GM23338 (cell line): ENCODE data around the gene ZDHHC3. TPM values are rescaled to one million over a fixed set of nuclear protein-coding genes. Genes with fewer than 3 reads are reported as not detected.

Experiments
- ATAC-seq: fragments of 200-7000 bp; cut with Tn5 transposase; 3 replicates; pipeline ENCODE4 v1.9.1; 2020
- DNase-seq: peaks from one replicate; pipeline ENCODE4 v3.0.0-alpha.2; 2015; ENCODE audit warnings: low spot score
- H2AFZ ChIP-seq: fragments of 200-600 bp; sonication (generic); 2 replicates; pipeline ENCODE4 v1.8.0; 2016; ENCODE audit warnings: antibody characterized with exemption, mild to moderate bottlenecking, moderate library complexity
- H3F3A ChIP-seq: fragments of 200-600 bp; sonication (generic); replicated peaks from 2 replicates; pipeline ENCODE4 v1.8.0; 2017; ENCODE audit warnings: antibody characterized with exemption, mixed run types, low read depth
- H3K27ac ChIP-seq: fragments of 200-600 bp; sonication (generic); 2 replicates; pipeline ENCODE4 v1.6.1; 2016; ENCODE audit warnings: low read depth
- H3K27me3 ChIP-seq: fragments of 200-600 bp; sonication (generic); 2 replicates; pipeline ENCODE4 v1.8.0; 2016; ENCODE audit warnings: mild to moderate bottlenecking, mixed run types, moderate library complexity; ENCODE audit not compliant: insufficient read depth
- H3K36me3 ChIP-seq: fragments of 200-600 bp; sonication (generic); 2 replicates; pipeline ENCODE4 v1.8.0; 2016; ENCODE audit warnings: mild to moderate bottlenecking; ENCODE audit not compliant: insufficient read depth
- H3K4me1 ChIP-seq: fragments of 200-600 bp; sonication (generic); 2 replicates; pipeline ENCODE4 v1.8.0; 2016; ENCODE audit warnings: mild to moderate bottlenecking, moderate library complexity; ENCODE audit not compliant: insufficient read depth
- H3K4me2 ChIP-seq: fragments of 200-600 bp; sonication (generic); 2 replicates; pipeline ENCODE4 v1.7.1; 2017; ENCODE audit warnings: mixed run types
- H3K4me3 ChIP-seq: fragments of 200-600 bp; sonication (generic); 2 replicates; pipeline ENCODE4 v1.6.1; 2016; ENCODE audit warnings: mixed run types
- H3K79me2 ChIP-seq: fragments of 200-600 bp; sonication (generic); replicated peaks from 2 replicates; pipeline ENCODE4 v1.8.0; 2017; ENCODE audit warnings: mild to moderate bottlenecking; ENCODE audit not compliant: insufficient read depth
- H3K9me2 ChIP-seq: fragments of 200-600 bp; sonication (generic); 2 replicates; pipeline ENCODE4 v1.8.0; 2017; ENCODE audit not compliant: insufficient read depth
- H4K20me1 ChIP-seq: fragments of 200-600 bp; sonication (generic); replicated peaks from 2 replicates; pipeline ENCODE4 v1.8.0; 2017; ENCODE audit warnings: mild to moderate bottlenecking; ENCODE audit not compliant: insufficient read depth
- H3K27ac Mint-ChIP-seq: 2 replicates; pipeline ENCODE4 v1.8.0; 2020; ENCODE audit warnings: inconsistent platforms, mild to moderate bottlenecking, moderate library complexity, mixed read lengths
- H3K27me3 Mint-ChIP-seq: 3 replicates; pipeline ENCODE4 v1.8.0; 2022; ENCODE audit warnings: low read depth, mild to moderate bottlenecking, moderate library complexity, mixed read lengths, inconsistent platforms; ENCODE audit not compliant: insufficient read depth, poor library complexity
- H3K36me3 Mint-ChIP-seq: 3 replicates; pipeline ENCODE4 v1.8.0; 2021; ENCODE audit warnings: low read depth, mild to moderate bottlenecking, inconsistent platforms, moderate library complexity, mixed read lengths
- H3K4me1 Mint-ChIP-seq: 3 replicates; pipeline ENCODE4 v1.8.0; 2020; ENCODE audit warnings: mild to moderate bottlenecking, inconsistent platforms, mixed read lengths
- H3K4me3 Mint-ChIP-seq: 3 replicates; pipeline ENCODE4 v1.8.0; 2021; ENCODE audit warnings: moderate library complexity, mild to moderate bottlenecking, inconsistent platforms, mixed read lengths
- H3K9me3 Mint-ChIP-seq: 3 replicates; pipeline ENCODE4 v1.8.0; 2020; ENCODE audit warnings: moderate library complexity, mild to moderate bottlenecking, inconsistent platforms, mixed read lengths
- CREB1 ChIP-seq: fragments of 250-450 bp; sonication (Bioruptor Pico); IDR thresholded peaks from 2 replicates; pipeline ENCODE4 v1.5.0; 2020; ENCODE audit warnings: low read depth, mild to moderate bottlenecking, moderate library complexity
- EZH2 ChIP-seq: fragments of 200-600 bp; sonication (generic); IDR thresholded peaks from one replicate; pipeline ENCODE4 v1.8.0; 2017; ENCODE audit warnings: antibody characterized with exemption, mild to moderate bottlenecking, low read depth; ENCODE audit not compliant: unreplicated experiment
- EZH2phosphoT487 ChIP-seq: fragments of 200-600 bp; sonication (generic); IDR thresholded peaks from one replicate; pipeline ENCODE4 v1.8.1; 2018; ENCODE audit warnings: antibody characterized with exemption; ENCODE audit not compliant: unreplicated experiment
- JUNB ChIP-seq: IDR thresholded peaks from one replicate; pipeline ENCODE4 v1.6.1; 2016; ENCODE audit warnings: antibody characterized with exemption; ENCODE audit not compliant: unreplicated experiment
- NANOG ChIP-seq: IDR thresholded peaks from 2 replicates; pipeline ENCODE4 v1.6.1; 2016; ENCODE audit warnings: antibody characterized with exemption, borderline replicate concordance
- POLR2AphosphoS5 ChIP-seq: IDR thresholded peaks from 2 replicates; pipeline ENCODE4 v1.6.1; 2016; ENCODE audit warnings: antibody characterized with exemption, low read depth
- ZNF114 ChIP-seq: fragments of 250-450 bp; sonication (Bioruptor Pico); IDR thresholded peaks from 2 replicates; pipeline ENCODE4 v1.5.0; 2020; ENCODE audit warnings: mild to moderate bottlenecking, moderate library complexity
- ZNF331 ChIP-seq: fragments of 250-450 bp; sonication (Bioruptor Pico); IDR thresholded peaks from 2 replicates; pipeline ENCODE4 v1.5.0; 2020; ENCODE audit warnings: low read depth, mild to moderate bottlenecking, moderate library complexity
- polyA plus RNA-seq: library from polyadenylated mRNA; unstranded; fragments of >200 nt; fragmentation: Nextera tagmentation; extraction: Ambion mirVana; gene quantifications from 2 replicates; pipeline ENCODE4 v1.2.1, GENCODE V29; 2016
- total RNA-seq: library from RNA; depleted of rRNA; stranded (reverse); fragments of >200 nt; shearing (Covaris generic); gene quantifications from 2 replicates; pipeline ENCODE4 v1.2.3, GENCODE V29; 2014
- TF ChIP-seq, protein P1 (sequence below), 2 experiments: fragments of 200-600 bp in 1 of 2; sonication (generic) in 1 of 2; conservative IDR thresholded peaks; 2 replicates each; pipeline versions ENCODE4 v1.5.1 to v1.6.1; 2016 to 2017; ENCODE audit warnings: antibody characterized with exemption in 2 of 2, low read depth in 2 of 2, mild to moderate bottlenecking in 2 of 2, moderate library complexity in 1 of 2
- TF ChIP-seq, protein P2 (sequence below): fragments of 250-450 bp; sonication (Bioruptor Pico); IDR thresholded peaks from 2 replicates; pipeline ENCODE4 v1.5.0; 2020; ENCODE audit warnings: mild to moderate bottlenecking, moderate library complexity
- TF ChIP-seq, protein P3 (sequence below): IDR thresholded peaks from 2 replicates; pipeline ENCODE4 v1.6.1; 2016; ENCODE audit warnings: antibody characterized with exemption
- TF ChIP-seq, protein P4 (sequence below): IDR thresholded peaks from one replicate; pipeline ENCODE4 v1.6.1; 2018; ENCODE audit warnings: antibody characterized with exemption; ENCODE audit not compliant: unreplicated experiment

ZDHHC3 gene
- total and polyA plus RNA-seq, 2 experiments from 2014 or later, result 28.9 to 84.2 TPM

DNA sequence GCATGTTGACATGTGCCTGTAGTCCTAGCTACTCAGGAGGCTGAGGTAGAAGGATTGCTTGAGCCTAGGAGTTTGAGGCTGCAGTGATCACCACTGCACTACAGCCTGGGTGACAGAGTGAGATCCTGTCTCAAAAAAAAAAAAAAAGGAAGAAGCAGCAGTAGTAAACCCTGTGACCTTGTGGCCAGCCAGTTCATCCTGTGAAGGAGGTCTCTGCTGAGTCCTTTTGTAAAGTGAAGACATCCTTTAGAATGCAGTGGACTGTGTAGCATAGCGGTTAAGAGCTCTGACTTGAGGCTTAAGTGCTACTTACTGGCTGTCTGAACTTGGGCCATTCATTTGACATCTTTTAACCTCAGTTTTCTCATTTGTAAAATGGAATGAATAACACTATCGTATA lies 8.4 kb upstream of the ZDHHC3 start:
- Histone ChIP-seq H3K79me2 (peaks cover 95% of the 10 kb centered on the region), H3K27me3 (no peaks in the 10 kb centered on the region), H3K27ac (no peak overlapping the region), H3K4me1 (peaks cover 8% of the 10 kb centered on the region), H3K4me3 (no peak overlapping the region), H3K9me2 (peaks cover 4% of the 10 kb centered on the region; the same call in 1 of the 2 replicates), H4K20me1 (peaks cover 60% of the 10 kb centered on the region), H3K36me3 (no peaks in the 10 kb centered on the region; the same call in 1 of the 2 replicates), H3F3A (0 out of 2 replicates have a peak, but pooled peaks cover 1% of the 10 kb centered on the region), H3K4me2 (no peak overlapping the region), H2AFZ (no peak overlapping the region)
- H3K9me3 Mint-ChIP-seq, result peaks cover 24% of the 10 kb centered on the region
- no peak overlapping the region for H3K27ac Mint-ChIP-seq
- H3K27me3 Mint-ChIP-seq, result peaks cover 3% of the 10 kb centered on the region
- no peak for DNase-seq
- peaks cover 54% of the 10 kb centered on the region for H3K36me3 Mint-ChIP-seq
- TF ChIP-seq ZNF331 (CRISPR knock-in tag) (no peak), EZH2 (no peak), ZNF114 (CRISPR knock-in tag) (no peak), EZH2phosphoT487 (no peak), NANOG (no peak), POLR2AphosphoS5 (no peak), CREB1 (CRISPR knock-in tag) (no peak), JUNB (no peak)
- TF ChIP-seq, protein P1, sequence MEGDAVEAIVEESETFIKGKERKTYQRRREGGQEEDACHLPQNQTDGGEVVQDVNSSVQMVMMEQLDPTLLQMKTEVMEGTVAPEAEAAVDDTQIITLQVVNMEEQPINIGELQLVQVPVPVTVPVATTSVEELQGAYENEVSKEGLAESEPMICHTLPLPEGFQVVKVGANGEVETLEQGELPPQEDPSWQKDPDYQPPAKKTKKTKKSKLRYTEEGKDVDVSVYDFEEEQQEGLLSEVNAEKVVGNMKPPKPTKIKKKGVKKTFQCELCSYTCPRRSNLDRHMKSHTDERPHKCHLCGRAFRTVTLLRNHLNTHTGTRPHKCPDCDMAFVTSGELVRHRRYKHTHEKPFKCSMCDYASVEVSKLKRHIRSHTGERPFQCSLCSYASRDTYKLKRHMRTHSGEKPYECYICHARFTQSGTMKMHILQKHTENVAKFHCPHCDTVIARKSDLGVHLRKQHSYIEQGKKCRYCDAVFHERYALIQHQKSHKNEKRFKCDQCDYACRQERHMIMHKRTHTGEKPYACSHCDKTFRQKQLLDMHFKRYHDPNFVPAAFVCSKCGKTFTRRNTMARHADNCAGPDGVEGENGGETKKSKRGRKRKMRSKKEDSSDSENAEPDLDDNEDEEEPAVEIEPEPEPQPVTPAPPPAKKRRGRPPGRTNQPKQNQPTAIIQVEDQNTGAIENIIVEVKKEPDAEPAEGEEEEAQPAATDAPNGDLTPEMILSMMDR (conservative IDR thresholded peaks at IDR 0.05; ENCODE audit: low read depth in 2 of 2), result no peak
- TF ChIP-seq, protein P2, sequence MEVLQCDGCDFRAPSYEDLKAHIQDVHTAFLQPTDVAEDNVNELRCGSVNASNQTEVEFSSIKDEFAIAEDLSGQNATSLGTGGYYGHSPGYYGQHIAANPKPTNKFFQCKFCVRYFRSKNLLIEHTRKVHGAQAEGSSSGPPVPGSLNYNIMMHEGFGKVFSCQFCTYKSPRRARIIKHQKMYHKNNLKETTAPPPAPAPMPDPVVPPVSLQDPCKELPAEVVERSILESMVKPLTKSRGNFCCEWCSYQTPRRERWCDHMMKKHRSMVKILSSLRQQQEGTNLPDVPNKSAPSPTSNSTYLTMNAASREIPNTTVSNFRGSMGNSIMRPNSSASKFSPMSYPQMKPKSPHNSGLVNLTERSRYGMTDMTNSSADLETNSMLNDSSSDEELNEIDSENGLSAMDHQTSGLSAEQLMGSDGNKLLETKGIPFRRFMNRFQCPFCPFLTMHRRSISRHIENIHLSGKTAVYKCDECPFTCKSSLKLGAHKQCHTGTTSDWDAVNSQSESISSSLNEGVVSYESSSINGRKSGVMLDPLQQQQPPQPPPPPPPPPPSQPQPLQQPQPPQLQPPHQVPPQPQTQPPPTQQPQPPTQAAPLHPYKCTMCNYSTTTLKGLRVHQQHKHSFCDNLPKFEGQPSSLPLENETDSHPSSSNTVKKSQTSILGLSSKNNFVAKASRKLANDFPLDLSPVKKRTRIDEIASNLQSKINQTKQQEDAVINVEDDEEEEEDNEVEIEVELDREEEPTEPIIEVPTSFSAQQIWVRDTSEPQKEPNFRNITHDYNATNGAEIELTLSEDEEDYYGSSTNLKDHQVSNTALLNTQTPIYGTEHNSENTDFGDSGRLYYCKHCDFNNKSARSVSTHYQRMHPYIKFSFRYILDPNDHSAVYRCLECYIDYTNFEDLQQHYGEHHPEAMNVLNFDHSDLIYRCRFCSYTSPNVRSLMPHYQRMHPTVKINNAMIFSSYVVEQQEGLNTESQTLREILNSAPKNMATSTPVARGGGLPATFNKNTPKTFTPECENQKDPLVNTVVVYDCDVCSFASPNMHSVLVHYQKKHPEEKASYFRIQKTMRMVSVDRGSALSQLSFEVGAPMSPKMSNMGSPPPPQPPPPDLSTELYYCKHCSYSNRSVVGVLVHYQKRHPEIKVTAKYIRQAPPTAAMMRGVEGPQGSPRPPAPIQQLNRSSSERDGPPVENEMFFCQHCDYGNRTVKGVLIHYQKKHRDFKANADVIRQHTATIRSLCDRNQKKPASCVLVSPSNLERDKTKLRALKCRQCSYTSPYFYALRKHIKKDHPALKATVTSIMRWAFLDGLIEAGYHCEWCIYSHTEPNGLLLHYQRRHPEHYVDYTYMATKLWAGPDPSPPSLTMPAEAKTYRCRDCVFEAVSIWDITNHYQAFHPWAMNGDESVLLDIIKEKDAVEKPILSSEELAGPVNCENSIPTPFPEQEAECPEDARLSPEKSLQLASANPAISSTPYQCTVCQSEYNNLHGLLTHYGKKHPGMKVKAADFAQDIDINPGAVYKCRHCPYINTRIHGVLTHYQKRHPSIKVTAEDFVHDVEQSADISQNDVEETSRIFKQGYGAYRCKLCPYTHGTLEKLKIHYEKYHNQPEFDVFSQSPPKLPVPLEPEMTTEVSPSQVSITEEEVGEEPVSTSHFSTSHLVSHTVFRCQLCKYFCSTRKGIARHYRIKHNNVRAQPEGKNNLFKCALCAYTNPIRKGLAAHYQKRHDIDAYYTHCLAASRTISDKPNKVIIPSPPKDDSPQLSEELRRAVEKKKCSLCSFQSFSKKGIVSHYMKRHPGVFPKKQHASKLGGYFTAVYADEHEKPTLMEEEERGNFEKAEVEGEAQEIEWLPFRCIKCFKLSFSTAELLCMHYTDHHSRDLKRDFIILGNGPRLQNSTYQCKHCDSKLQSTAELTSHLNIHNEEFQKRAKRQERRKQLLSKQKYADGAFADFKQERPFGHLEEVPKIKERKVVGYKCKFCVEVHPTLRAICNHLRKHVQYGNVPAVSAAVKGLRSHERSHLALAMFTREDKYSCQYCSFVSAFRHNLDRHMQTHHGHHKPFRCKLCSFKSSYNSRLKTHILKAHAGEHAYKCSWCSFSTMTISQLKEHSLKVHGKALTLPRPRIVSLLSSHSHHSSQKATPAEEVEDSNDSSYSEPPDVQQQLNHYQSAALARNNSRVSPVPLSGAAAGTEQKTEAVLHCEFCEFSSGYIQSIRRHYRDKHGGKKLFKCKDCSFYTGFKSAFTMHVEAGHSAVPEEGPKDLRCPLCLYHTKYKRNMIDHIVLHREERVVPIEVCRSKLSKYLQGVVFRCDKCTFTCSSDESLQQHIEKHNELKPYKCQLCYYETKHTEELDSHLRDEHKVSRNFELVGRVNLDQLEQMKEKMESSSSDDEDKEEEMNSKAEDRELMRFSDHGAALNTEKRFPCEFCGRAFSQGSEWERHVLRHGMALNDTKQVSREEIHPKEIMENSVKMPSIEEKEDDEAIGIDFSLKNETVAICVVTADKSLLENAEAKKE (CRISPR knock-in tag), result no peak
- TF ChIP-seq, protein P3, sequence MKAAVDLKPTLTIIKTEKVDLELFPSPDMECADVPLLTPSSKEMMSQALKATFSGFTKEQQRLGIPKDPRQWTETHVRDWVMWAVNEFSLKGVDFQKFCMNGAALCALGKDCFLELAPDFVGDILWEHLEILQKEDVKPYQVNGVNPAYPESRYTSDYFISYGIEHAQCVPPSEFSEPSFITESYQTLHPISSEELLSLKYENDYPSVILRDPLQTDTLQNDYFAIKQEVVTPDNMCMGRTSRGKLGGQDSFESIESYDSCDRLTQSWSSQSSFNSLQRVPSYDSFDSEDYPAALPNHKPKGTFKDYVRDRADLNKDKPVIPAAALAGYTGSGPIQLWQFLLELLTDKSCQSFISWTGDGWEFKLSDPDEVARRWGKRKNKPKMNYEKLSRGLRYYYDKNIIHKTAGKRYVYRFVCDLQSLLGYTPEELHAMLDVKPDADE, result no peak
- TF ChIP-seq, protein P4, sequence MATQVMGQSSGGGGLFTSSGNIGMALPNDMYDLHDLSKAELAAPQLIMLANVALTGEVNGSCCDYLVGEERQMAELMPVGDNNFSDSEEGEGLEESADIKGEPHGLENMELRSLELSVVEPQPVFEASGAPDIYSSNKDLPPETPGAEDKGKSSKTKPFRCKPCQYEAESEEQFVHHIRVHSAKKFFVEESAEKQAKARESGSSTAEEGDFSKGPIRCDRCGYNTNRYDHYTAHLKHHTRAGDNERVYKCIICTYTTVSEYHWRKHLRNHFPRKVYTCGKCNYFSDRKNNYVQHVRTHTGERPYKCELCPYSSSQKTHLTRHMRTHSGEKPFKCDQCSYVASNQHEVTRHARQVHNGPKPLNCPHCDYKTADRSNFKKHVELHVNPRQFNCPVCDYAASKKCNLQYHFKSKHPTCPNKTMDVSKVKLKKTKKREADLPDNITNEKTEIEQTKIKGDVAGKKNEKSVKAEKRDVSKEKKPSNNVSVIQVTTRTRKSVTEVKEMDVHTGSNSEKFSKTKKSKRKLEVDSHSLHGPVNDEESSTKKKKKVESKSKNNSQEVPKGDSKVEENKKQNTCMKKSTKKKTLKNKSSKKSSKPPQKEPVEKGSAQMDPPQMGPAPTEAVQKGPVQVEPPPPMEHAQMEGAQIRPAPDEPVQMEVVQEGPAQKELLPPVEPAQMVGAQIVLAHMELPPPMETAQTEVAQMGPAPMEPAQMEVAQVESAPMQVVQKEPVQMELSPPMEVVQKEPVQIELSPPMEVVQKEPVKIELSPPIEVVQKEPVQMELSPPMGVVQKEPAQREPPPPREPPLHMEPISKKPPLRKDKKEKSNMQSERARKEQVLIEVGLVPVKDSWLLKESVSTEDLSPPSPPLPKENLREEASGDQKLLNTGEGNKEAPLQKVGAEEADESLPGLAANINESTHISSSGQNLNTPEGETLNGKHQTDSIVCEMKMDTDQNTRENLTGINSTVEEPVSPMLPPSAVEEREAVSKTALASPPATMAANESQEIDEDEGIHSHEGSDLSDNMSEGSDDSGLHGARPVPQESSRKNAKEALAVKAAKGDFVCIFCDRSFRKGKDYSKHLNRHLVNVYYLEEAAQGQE, result no peak
- no peak for ATAC-seq
- peaks cover 22% of the 10 kb centered on the region for H3K4me1 Mint-ChIP-seq
- no peak overlapping the region for H3K4me3 Mint-ChIP-seq
